BE2C (cell line): ENCODE results near the gene FBLN2.

Source experiments
- DNase-seq: peaks from one replicate; pipeline ENCODE4 v3.0.0-alpha.2; 2020
- H3K27me3 ChIP-seq: fragments of 250-450 bp; sonication (Bioruptor Pico); 2 replicates; pipeline ENCODE4 v1.5.1; 2020; ENCODE audit warnings: mild to moderate bottlenecking
- H3K36me3 ChIP-seq: fragments of 250-450 bp; sonication (Bioruptor Pico); 2 replicates; pipeline ENCODE4 v1.5.1; 2020; ENCODE audit warnings: mild to moderate bottlenecking
- H3K4me1 ChIP-seq: fragments of 250-450 bp; sonication (Bioruptor Pico); 2 replicates; pipeline ENCODE4 v1.5.1; 2020
- H3K4me3 ChIP-seq: 2 replicates; pipeline ENCODE4 v1.5.1; 2011; ENCODE audit warnings: low read depth, low read length
- H3K9me3 ChIP-seq: fragments of 250-450 bp; sonication (Bioruptor Pico); 2 replicates; pipeline ENCODE4 v1.5.1; 2020
- TF ChIP-seq, protein P1 (sequence below): IDR thresholded peaks from 2 replicates; pipeline ENCODE4 v1.5.1; 2012; ENCODE audit warnings: mild to moderate bottlenecking, low read depth, low read length

Gene FBLN2

DNA sequence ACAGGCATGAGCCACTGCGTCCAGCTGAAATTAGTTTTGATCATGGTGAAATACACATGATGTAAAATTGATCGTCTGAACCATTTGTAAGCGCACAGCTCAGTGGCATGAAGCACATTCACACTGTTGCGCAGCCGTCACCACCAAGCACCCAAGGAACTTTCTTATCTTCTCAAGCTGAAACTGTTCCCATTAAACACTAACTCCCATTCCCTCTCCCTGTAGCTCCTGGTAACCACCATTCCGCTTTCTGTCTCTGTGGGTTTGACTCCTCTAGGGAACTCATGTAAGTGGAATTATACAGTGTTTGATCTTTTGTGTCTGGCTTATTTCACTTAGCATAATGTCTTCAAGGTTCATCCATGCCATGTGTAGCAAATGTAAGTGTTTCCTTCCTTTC, 62.3 kb downstream of the FBLN2 start:
- TF ChIP-seq, protein P1, sequence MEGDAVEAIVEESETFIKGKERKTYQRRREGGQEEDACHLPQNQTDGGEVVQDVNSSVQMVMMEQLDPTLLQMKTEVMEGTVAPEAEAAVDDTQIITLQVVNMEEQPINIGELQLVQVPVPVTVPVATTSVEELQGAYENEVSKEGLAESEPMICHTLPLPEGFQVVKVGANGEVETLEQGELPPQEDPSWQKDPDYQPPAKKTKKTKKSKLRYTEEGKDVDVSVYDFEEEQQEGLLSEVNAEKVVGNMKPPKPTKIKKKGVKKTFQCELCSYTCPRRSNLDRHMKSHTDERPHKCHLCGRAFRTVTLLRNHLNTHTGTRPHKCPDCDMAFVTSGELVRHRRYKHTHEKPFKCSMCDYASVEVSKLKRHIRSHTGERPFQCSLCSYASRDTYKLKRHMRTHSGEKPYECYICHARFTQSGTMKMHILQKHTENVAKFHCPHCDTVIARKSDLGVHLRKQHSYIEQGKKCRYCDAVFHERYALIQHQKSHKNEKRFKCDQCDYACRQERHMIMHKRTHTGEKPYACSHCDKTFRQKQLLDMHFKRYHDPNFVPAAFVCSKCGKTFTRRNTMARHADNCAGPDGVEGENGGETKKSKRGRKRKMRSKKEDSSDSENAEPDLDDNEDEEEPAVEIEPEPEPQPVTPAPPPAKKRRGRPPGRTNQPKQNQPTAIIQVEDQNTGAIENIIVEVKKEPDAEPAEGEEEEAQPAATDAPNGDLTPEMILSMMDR: no peak
- H3K4me3 ChIP-seq: no peak overlapping the region

DNA sequence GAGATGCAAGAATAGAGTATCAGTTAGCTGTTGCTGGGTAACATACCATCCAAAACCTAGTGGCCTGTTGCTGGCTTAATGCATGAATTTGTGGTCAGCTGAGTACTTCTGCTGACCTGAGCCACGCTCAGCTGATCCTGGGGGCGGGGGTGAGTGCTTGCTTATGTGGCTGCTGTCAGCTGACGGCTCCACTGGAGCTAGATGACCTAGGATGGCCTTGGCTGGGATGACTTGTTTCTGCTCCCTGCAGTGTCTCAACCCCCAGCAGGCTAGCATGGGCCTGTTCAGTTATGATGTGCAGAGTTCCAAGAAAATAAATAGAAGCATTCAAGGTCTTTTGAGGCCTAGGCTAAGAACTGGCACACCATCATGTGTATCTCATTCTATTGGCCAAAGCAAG, 63.9 kb downstream of the FBLN2 start:
- Histone ChIP-seq H3K36me3 (no peaks in the 10 kb centered on the region), H3K4me3 (no peak overlapping the region), H3K4me1 (no peaks in the 10 kb centered on the region), H3K27me3 (no peaks in the 10 kb centered on the region), H3K9me3 (no peaks in the 10 kb centered on the region)
- TF ChIP-seq, protein P1: no peak
- DNase-seq: no peak

More for the DNA sequence above, 62.3 kb downstream of the FBLN2 start:
- no peaks in the 10 kb centered on the region for H3K36me3 ChIP-seq
- no peaks in the 10 kb centered on the region for H3K4me1 ChIP-seq
- H3K9me3 ChIP-seq: no peaks in the 10 kb centered on the region
- no peak for DNase-seq
- H3K27me3 ChIP-seq: no peaks in the 10 kb centered on the region

DNA sequence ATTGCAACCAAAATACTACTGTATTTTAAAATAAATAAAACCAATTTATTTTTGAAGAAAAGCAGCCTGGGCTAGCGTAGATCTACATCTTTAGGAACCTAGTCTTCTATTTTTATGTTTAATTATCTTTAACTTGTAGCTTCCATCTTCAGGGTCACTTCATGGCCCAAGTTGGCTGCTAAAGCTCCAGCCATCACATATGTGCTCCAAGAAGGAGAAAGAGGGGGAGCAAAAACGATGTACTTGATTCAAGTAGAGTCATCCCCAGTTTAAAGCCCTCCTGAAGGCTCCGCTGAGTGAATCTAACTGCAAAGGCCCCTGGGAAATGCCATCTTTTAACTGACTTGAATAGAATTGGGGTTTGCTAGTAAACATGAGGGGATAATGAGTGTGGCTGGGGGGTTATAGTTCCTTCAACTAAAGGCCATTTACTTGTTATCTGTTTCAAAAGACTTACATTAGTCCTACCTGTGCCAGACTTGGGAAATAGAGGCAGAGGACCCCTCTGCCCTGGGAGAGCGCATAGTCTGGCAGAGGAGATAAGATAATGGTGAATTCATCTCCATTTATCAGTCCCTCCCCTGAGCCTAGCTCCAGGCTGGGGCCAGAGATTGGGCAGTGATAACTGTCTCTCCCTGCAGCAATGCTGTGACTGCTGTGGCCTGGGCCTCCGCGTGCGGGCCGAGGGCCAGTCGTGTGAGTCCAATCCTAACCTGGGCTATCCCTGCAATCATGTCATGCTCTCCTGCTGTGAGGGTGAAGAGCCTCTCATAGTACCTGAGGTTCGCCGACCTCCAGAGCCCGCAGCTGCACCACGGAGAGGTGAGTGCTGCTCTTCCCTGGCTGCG, 64.6 kb downstream of the FBLN2 start:
- H3K4me3 ChIP-seq: no peak overlapping the region
- no peak for DNase-seq
- no peaks in the 10 kb centered on the region for H3K9me3 ChIP-seq
- no peaks in the 10 kb centered on the region for H3K36me3 ChIP-seq
- no peaks in the 10 kb centered on the region for H3K4me1 ChIP-seq
- H3K27me3 ChIP-seq: no peaks in the 10 kb centered on the region
- TF ChIP-seq, protein P1: no peak

DNA sequence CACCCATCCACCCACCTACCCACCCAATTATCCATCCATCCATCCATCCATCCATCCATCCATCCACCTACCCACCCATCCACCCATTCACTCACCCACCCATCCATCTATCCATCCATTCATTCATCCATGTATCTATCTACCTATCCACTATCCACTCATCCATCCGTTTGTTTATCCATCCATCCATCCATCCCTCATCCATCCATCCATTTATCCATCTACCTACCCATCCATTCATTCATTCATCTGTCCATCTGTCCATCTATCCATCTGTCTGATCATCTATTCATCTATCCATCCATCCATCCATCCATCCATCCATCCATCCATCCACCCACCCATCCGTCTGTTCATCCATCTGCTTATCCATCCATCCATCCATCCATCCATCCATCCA, 65.7 kb downstream of the FBLN2 start:
- no peaks in the 10 kb centered on the region for H3K9me3 ChIP-seq
- no peaks in the 10 kb centered on the region for H3K36me3 ChIP-seq
- TF ChIP-seq, protein P1: no peak
- H3K4me1 ChIP-seq: no peaks in the 10 kb centered on the region
- no peaks in the 10 kb centered on the region for H3K27me3 ChIP-seq
- no peak overlapping the region for H3K4me3 ChIP-seq
- DNase-seq: no peak

DNA sequence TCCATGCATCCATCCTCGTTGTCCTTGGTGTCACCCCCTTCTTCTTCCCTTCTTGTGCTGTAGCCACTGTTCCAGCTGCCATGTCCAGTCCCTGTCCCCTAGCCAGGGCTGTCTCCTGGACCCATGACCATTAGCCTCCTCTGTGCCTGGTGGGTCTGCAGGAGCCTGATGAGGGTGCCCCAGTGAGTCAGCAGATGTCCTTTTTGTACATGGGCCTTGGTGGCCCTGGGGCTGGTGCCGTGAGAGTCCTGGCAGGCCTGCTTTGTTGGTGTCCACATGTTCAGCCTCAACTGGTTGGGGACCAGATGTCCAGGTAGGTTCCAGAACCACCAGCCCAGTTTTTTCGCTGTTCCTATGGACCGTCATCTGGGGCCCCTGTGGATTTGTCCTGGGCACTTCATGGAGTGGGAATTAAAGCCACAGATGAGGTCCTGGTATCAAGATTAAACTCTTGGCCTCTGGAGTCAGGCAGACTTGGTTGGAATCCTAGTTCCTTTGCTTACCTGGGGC, 66.1 kb downstream of the FBLN2 start:
- no peak for DNase-seq
- no peaks in the 10 kb centered on the region for H3K9me3 ChIP-seq
- no peak overlapping the region for H3K4me3 ChIP-seq
- H3K27me3 ChIP-seq: no peaks in the 10 kb centered on the region
- no peaks in the 10 kb centered on the region for H3K4me1 ChIP-seq
- H3K36me3 ChIP-seq: no peaks in the 10 kb centered on the region
- TF ChIP-seq, protein P1: no peak

DNA sequence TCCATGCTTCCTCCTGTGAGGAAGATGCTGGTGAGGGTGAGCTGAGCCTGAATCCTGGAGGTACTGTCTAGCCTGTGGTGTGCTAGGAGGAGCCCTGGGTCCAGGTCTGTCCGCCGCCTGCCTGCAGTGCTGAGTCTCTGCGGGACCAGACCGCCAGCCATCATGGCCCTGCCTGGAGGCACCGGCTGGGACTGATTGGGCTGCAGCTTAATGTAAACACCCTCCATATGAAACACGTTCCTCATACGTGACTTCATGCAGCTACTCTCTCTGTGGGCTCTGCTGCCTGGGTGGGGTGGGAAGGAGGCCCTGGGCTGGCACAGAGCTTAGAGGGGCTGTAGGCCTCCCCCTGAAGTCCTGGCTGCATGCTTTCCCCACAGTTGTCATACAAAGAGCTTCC, 67.4 kb downstream of the FBLN2 start:
- DNase-seq: no peak
- no peaks in the 10 kb centered on the region for H3K9me3 ChIP-seq
- TF ChIP-seq, protein P1: no peak
- no peaks in the 10 kb centered on the region for H3K27me3 ChIP-seq
- H3K4me1 ChIP-seq: no peaks in the 10 kb centered on the region
- no peaks in the 10 kb centered on the region for H3K36me3 ChIP-seq
- no peak overlapping the region for H3K4me3 ChIP-seq
